HG03097 (cell line): ENCODE results near the gene OR10H4.
"Not testable (repeated sequence)": the region's sequence is repeated elsewhere in the genome, so short reads cannot be mapped to it uniquely, and the experiment has no call there.

ENCODE experiments used
- ATAC-seq: cut with Tn5 transposase; IDR thresholded peaks from one replicate; pipeline ENCODE4 v1.9.1; 2021; ENCODE audit not compliant: unreplicated experiment, low FRiP score

Gene OR10H4, protein sequence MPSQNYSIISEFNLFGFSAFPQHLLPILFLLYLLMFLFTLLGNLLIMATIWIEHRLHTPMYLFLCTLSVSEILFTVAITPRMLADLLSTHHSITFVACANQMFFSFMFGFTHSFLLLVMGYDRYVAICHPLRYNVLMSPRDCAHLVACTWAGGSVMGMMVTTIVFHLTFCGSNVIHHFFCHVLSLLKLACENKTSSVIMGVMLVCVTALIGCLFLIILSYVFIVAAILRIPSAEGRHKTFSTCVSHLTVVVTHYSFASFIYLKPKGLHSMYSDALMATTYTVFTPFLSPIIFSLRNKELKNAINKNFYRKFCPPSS

DNA sequence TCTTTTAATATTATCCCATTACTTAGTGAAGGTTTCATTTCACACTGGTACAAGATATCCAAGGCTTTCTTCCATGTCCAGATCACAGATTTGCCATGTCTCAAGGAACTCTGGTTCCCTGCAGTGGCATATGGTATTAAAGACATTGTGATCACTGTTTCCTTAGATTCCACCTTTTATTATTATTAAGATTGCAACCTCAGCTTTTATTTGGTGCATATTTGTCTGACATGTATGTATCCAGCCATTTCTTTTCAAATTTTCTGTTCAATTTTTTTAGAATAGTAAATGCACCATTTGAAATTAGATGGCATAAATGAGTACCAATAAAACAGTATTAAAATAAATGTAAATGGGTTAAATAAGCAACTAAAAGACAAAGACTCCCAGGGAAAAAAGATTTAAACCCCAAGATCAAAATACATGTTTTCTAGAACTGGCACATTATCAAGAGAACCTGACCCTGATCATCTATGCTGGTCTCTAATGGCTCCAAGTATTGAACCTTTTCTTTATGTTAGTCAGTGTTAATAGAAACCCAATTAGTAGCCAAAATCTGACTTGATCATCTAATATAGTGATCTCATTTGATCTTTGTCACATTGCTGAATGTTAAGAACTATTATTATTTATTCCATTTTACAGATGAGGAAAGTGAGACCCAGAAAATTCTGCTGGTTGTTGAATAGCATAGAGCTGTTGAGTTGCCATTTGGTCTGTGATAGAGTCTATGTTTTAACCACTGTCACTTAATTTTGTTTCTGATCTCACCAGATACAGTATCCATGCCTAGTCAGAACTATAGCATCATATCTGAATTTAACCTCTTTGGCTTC, at the start of gene OR10H4:
Gene OR10H4, plus strand, starts transcription at position 786 of the 836 bp plus-strand sequence. Its CDS starts 0 bp downstream, at position 786.
- ATAC-seq = no peak

- ATAC-seq = not testable (repeated sequence)
Measured at GRCh38 chr19:15899561-15899960, 49.2 kb upstream of the OR10H4 start.

DNA sequence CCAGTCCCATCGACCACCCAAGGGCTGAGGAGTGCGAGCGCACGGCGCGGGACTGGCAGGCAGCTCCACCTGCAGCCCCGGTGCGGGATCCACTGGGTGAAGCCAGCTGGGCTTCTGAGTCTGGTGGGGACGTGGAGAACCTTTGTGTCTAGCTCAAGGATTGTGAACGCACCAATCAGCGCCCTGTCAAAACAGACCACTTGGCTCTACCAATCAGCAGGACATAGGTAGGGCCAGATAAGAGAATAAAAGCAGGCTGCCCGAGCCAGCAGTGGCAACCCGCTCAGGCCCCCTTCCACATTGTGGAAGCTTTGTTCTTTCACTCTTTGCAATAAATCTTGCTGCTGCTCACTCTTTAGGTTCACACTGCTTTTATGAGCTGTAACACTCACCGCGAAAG, 48.8 kb upstream of the OR10H4 start:
- not testable (repeated sequence) for ATAC-seq

DNA sequence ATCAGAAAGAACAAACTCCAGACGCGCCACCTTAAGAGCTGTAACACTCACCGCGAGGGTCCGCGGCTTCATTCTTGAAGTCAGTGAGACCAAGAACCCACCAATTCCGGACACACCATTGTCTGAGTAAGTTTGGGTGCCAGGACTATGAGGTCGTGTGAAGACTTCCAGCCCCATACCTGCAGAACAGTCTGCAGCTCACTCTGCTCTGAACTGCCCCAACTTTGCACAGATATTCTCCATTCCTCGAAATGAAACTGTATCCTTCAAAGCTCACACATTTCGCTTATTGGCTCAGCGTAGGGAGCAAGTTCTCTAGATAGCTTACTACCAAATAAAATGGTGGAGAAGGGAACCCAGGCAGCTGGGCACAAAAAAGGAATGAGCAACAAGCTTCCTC, 48.3 kb upstream of the OR10H4 start:
- ATAC-seq = no peak

DNA sequence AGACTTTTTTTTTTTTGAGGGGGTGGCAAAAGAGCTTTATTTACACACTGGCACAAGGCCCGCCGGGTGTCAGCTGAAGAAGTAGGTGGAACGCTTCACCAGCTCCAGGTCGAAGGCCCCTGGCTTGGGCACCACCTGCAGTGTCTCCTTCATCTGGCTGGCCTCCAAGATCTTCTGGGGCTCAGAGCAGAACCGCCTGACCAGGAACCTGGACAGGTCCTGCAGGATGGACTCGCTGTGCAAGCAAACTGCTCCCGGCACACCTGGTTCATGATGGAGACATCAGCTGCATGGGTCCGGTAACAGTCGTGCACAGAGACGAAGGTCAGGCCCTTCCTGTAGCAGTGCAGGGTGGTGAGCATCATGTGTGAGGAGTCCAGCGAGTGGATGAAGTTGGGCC, 46.6 kb upstream of the OR10H4 start:
- ATAC-seq = no peak

GRCh38 chr19:15902898-15903297, 45.9 kb upstream of the OR10H4 start:
- not testable (repeated sequence) for ATAC-seq

DNA sequence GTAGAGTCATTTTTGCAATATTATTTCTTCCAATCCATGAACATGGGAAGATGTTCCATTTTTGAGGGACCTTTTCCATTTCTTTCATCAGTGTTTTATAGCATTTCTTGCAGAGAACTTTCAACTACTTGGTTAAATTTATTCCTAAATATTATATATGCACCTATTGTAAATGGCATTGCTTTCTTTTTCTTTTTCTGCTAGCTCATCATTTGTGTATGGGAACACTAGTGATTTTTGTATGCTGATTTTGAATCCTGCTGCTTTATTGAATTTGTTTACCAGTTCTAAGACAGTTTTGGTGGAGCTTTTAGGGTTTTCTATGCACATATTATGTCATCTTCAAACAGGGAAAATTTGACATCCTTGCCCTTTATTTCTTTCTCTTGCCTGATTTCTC, 43.8 kb upstream of the OR10H4 start:
- ATAC-seq = no peak

DNA sequence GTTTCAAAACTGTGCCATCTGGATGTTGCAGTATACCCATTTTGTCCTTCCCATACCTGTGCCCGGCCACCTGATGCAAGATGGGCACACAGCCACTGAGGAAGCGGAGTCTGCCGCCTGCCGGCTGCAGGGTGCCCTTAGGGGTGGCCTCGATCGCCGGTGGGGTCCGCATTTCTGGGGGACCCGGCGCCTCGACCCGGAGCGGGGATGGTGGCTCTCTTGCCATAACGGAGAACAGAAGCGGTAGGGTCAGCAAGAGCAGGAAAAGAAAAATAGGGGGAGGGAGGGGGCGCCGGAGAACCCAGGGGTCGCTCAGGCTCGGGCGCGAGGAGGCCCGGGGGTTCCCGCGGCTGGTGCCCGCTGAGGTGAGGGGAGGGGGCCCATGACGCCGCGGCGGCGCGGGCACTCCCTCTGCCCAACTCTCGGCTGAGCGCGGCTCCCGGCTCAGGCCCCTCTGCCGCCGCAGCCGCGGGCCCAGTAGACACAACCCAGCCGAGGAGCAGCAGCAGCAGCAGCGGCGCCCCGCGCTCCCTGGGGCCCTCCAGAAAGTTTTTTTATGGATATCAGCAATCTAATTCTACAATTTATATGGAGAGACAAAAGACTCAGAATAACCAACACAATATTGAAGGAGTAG, 37.1 kb upstream of the OR10H4 start:
- no peak for ATAC-seq

DNA sequence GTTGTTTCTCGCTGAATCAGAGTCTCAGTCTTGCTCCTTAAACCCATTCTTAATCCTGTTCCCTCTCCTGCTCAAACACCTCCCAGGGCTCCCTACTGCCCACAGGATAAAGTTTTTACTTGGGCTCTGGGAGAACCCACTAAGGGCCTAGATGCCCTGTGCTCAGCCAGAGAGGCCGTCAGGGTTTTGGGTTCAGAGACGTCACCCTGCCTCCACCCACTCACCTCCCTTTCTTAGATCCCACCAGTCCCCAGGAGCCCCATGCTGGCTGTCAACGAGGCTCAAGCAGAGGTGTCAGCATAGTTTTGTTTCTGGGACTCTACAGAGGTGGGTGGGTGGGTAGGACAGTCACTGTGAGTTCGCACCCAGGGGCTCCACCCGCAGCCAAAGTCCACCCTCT, 35.4 kb upstream of the OR10H4 start:
- ATAC-seq = no peak

DNA sequence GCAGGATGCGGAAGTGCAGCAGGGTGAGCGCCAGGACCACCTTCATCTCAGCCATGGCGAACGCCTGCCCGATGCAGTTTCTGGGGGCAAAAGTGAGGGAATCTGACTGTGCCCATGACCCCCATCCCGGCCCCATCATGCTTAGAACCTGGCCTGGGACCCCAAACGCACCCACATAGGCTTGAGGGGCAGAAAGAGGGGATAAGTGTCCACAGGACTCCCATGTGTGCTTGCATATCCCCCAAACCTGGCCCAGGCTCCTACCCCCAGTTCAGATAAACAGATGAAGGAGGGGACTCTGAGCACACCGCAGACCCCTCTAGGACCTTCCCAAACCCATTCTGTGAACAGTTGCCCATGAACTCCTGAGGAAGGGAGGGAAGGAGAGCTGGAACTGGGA, 35.0 kb upstream of the OR10H4 start:
- no peak for ATAC-seq

- ATAC-seq = no peak
Measured at GRCh38 chr19:15915109-15915508, 33.7 kb upstream of the OR10H4 start.

DNA sequence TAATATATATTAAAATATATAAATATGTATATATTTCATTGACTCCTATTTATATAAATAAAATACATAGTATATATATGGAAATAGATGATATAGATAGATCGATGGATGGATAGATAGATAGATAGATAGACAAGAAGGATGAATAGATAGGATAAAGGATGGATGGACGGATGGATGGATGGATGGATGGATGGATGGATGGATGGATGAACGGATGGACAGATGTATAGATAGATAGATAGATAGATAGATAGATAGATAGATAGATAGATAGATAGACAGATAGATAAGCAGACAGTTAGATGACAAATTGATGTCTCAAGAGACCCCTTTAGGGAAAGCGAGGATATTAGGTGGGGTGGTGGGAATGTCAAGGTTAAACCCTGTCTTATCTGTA, 29.6 kb upstream of the OR10H4 start:
- ATAC-seq = no peak

DNA sequence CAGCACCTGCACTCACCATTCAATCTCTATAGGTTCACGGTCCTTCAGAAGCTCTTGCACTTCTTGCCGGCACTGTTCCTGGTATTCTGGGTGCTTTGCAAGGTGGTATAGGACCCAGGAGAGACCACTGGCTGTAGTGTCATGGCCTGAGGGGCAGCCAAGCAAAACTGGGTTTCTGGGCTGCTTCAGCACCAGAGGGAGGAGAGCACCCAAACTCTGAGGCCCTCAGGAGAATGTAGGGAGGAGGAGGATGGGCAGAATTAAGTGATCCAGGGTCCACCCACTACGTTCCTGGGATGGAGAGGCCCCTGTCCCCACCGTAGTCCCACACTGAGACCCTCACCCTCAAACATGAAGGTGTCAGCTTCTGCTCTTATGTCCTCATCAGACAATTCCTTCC, 26.8 kb upstream of the OR10H4 start:
- ATAC-seq = no peak

DNA sequence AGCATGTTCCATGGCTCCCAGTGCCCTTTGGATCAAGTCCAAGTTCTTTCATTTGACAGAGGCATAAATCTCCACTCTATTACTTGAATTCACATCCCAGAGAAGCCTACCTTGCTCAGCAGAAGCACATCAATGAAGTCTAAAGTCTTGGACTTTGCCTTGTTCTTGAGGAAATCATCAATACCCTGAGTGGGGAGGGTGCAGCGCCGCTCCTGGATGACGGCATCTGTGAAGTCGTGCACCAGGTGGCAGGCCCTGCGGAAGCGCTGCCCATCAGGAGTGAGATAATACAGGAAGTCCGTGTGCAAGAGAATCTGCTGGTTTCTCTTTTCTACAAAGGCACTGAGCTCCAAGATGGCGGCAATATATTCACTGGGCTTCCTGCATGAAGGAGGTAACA, 25.1 kb upstream of the OR10H4 start:
- no peak for ATAC-seq

GRCh38 chr19:15926484-15926883, 22.3 kb upstream of the OR10H4 start:
- no peak for ATAC-seq

DNA sequence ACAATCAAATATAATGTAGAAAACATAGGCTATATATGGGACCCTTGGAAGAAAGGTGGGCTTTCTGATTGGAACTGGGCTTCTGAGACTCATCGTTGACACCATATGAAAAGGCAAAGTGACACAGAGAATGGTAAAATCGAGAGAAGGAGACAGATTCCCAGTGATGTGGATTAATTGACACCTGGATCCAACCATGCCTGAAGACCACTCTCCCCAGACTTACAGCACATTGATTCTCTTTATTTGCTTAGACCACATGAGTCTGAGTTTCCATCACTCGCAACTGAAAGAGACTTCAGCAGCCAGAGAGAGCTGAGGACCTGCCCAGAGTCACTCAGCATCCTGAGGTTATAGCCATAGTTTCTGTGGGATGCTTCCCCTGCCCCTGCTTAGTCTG, 20.5 kb upstream of the OR10H4 start:
- no peak for ATAC-seq

DNA sequence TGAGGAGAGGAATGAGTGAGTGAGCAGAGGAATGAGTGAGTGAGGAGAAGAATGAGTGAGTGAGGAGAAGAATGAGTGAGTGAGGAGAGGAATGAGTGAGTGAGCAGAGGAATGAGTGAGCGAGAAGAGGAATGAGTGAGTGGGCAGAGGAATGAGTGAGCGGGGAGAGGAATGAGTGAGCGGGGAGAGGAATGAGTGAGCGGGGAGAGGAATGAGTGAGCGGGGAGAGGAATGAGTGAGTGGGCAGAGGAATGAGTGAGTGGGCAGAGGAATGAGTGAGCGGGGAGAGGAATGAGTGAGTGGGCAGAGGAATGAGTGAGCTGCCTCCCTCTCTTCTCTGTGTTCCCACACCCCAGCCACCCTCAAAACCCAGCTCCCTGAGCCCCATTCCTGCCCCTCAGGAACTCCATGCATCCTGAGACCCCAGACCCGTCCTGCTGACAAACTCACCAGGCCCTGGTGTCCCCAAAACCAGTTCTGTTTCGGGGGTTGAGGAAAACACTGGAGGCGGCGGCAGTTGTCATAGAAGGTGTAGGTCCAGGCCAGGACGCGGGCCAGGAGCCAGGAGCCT, 15.0 kb upstream of the OR10H4 start:
- ATAC-seq = not testable (repeated sequence)

DNA sequence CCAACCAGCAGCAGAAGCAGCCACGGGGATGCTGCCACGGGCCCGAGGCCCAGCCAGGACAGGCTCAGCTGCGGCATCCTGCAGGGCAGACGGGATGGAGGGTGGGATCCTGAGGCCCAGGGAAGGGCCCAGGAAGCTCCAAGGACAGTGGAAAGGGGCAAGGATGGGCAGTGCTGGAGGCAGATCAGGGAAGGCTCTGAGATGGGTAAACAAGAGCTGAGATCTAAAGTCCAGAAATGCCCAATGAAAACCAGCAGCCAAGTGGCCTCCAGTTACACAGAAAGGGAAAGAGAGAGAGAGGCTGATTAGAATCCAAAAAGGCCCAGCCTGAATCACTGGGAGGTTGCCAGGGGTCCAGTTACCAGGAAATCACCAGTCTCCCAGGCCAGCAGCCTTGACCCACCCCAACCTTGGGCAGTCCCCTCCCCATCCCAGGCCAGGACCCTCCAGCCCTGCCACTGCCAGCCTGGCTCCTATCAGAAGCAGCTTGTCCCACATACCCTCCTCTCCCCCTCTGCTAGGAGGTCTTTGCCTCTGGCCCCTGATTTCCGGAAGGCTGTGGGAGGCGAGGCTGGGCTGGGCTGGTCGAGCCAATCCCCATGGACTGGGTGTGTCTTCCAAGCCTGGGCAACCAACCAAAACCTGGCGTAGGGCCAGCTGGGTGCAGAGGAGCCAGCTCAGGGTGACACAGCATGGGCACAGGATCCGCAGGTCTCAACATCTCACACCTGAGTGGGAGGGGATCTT, 14.3 kb upstream of the OR10H4 start, which contains the start of gene CYP4F11:
Gene CYP4F11, minus strand, starts transcription at position 198 of the 747 bp plus-strand sequence. Its CDS starts 121 bp downstream, at position 77.
- no peak for ATAC-seq

- no peak for ATAC-seq
Measured at GRCh38 chr19:15935167-15935702, 13.6 kb upstream of the OR10H4 start.

DNA sequence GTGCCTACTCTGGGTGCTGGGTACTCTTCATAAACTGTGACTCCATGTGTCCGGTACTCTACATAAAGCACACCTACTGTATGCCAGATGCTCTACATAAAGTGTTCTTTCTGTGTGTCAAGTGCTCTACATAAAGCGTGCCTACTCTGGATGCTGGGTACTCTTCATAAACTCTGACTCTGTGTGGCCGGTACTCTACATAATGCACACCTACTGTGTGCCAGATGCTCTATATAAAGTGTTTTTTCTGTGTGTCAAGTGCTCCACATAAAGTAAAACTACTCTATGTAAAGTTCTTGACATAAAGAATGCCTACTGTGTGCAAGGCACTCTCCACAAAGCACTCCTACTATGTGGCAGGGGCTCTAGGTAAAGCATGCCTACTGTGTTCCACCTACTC, 12.6 kb upstream of the OR10H4 start:
- ATAC-seq = no peak
